ENCODE results near the gene TPSB2.

DNA sequence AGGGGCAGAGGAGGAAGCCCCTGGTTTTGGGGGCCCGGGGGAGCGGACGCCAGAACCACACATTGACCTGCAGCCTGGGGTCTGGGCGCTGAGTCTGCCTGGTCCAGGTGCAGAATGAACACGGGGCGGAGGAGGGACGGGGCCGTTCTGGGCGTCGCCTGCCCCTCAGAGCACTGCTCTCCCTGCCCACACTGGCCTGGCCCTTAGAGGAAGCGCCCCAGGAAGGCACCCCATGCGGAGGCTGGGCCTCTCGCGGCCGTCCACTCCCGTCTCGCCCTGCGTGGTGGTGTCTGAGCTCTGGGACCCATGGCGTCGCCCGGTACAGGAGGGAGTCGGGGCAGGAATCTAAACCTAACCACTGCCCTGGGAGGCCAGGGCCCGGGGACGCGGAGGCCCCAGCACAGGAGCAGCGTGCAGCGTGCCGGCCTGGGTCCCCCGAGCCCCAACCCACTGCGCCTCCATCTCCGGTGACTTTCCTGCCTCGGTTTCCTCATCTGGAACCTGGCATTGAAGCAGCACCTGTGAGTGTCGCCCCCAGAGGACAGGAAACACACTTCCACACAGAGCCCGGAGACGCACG, 30.2 kb upstream of the TPSB2 start:
- TF ChIP-seq, protein P1, sequence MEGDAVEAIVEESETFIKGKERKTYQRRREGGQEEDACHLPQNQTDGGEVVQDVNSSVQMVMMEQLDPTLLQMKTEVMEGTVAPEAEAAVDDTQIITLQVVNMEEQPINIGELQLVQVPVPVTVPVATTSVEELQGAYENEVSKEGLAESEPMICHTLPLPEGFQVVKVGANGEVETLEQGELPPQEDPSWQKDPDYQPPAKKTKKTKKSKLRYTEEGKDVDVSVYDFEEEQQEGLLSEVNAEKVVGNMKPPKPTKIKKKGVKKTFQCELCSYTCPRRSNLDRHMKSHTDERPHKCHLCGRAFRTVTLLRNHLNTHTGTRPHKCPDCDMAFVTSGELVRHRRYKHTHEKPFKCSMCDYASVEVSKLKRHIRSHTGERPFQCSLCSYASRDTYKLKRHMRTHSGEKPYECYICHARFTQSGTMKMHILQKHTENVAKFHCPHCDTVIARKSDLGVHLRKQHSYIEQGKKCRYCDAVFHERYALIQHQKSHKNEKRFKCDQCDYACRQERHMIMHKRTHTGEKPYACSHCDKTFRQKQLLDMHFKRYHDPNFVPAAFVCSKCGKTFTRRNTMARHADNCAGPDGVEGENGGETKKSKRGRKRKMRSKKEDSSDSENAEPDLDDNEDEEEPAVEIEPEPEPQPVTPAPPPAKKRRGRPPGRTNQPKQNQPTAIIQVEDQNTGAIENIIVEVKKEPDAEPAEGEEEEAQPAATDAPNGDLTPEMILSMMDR (IDR thresholded peaks at IDR 0.05; ENCODE audit: low read length) = no peak
- TF ChIP-seq EZH2phosphoT487 (IDR thresholded peaks at IDR 0.05; ENCODE audit: low read length) = no peak
- TF ChIP-seq EZH2 (optimal IDR thresholded peaks at IDR 0.05; ENCODE audit: low read depth, low read length) = no peak
